Psoas muscle (tissue), 8 donors: ENCODE measurements around the gene KRTAP10-6. TPM values are rescaled to one million over a fixed set of nuclear protein-coding genes. Genes with fewer than 3 reads are reported as not detected.
"Not testable (repeated sequence)": the region's sequence is repeated elsewhere in the genome, so short reads cannot be mapped to it uniquely, and the experiment has no call there.

Experiments
- ATAC-seq, 4 donors: fragments of 200-7000 bp; cut with Tn5 transposase; one replicate each; pipeline ENCODE4 v1.9.1; 2020; ENCODE audit warnings: moderate library complexity in 3 of 4, mild to moderate bottlenecking in 2 of 4
- DNase-seq, 2 donors: peaks; one replicate each; pipeline ENCODE4 v3.0.0-alpha.2; 2020
- H3K27ac ChIP-seq: fragments of 200-600 bp; one replicate; pipeline ENCODE4 v1.8.0; 2022
- H3K27me3 ChIP-seq, 3 donors: fragments of 200-600 bp in 1 of 3; one replicate each; pipeline versions ENCODE4 v1.6.1 to v1.8.0; 2013 to 2022; ENCODE audit warnings: low read length in 2 of 3, mild to moderate bottlenecking in 2 of 3, moderate library complexity in 1 of 3; ENCODE audit not compliant: insufficient read depth in 3 of 3
- H3K36me3 ChIP-seq, 2 donors: fragments of 200-600 bp in 1 of 2; one replicate each; pipeline versions ENCODE4 v1.6.1 to v1.8.0; 2013 to 2022; ENCODE audit warnings: low read depth in 1 of 2, mild to moderate bottlenecking in 1 of 2, moderate library complexity in 1 of 2; ENCODE audit not compliant: insufficient read depth in 1 of 2
- H3K4me1 ChIP-seq: fragments of 200-600 bp; one replicate; pipeline ENCODE4 v1.8.0; 2022
- H3K4me3 ChIP-seq: fragments of 200-600 bp; one replicate; pipeline ENCODE4 v1.8.0; 2022; ENCODE audit warnings: mild to moderate bottlenecking
- H3K9me3 ChIP-seq: fragments of 200-600 bp; one replicate; pipeline ENCODE4 v1.8.0; 2022
- CTCF ChIP-seq: fragments of 200-600 bp; IDR thresholded peaks from one replicate; pipeline ENCODE4 v1.8.0; 2022; ENCODE audit warnings: antibody characterized with exemption
- WGBS, 3 donors: extraction: QIAGEN DNeasy Blood & Tissue Kit; methylation state at CpG; one replicate each; pipeline versions ENCODE4 v1.1.6 to v1.1.7; 2013; 5-methylcytosine and 5-hydroxymethylcytosine counted together
- intact Hi-C, 2 donors: fragments of 100-400 bp; cut with DNase I; formaldehyde crosslinking; loops; one replicate each; pipeline versions ENCODE4 v1.11.0 to v1.14.2; 2022
- polyA plus RNA-seq, 3 donors: library from polyadenylated mRNA; stranded (reverse); fragments of 200-250 nt; gene quantifications; one replicate each; pipeline ENCODE4 v1.2.3, GENCODE V29; 2013
- total RNA-seq, 4 donors: library from RNA; stranded (reverse); fragmentation: NEBNext Ultra II Directional in 2 of 4; extraction: Animal tissue kit (Norgen Biotek cat#: 25700) in 2 of 4; gene quantifications; one replicate each; pipeline versions ENCODE4 v1.2.1 to v1.2.4, GENCODE V29; 2021 to 2023
- donor health status: healthy with polysubstance abuse.
- donor health status: DM: no; HTN: no; CAD: no; lungs with moderate emphysema.
- donor health status: Bipolar disorder and iron deficiency.
- donor health status: healthy.
- donor health status: DM: yes; HTN: yes; CAD: no.
- donor health status: DM: no; HTN: no; CAD: no.
- donor health status: DM: no; HTN: no; CAD: no.
- donor health status: DM: yes; HTN: yes; CAD: no.

Gene KRTAP10-6
- total and polyA plus RNA-seq, 7 donors = not detected

GRCh38 chr21:44552681-44553080, 39.6 kb downstream of the KRTAP10-6 start:
- no peak overlapping the region for H3K4me3 ChIP-seq
- no peaks in the 10 kb centered on the region for H3K9me3 ChIP-seq
- no peaks in the 10 kb centered on the region for H3K36me3 ChIP-seq
- no peak overlapping the region for H3K27ac ChIP-seq
- no peak for ATAC-seq
- no peak for DNase-seq
- H3K27me3 ChIP-seq = peaks cover 0 to 87% (median 16%) of the 10 kb centered on the region in 3 donors
- 64 to 76% (median 65%) methylated on average over 13 of the region's 13 CpGs for WGBS, 3 donors
- TF ChIP-seq CTCF = no peak
- no peaks in the 10 kb centered on the region for H3K4me1 ChIP-seq
- intact Hi-C loops = no loop called here

- no peaks in the 10 kb centered on the region for H3K36me3 ChIP-seq
- no peaks in the 10 kb centered on the region for H3K4me1 ChIP-seq
- WGBS, 3 donors = 74 to 93% (median 91%) methylated on average over 6 of the region's 6 CpGs
- no peak overlapping the region for H3K4me3 ChIP-seq
- no peaks in the 10 kb centered on the region for H3K9me3 ChIP-seq
- ATAC-seq (no peak), DNase-seq (no peak)
- TF ChIP-seq CTCF = no peak
- peaks cover 0 to 84% (median 12%) of the 10 kb centered on the region in 3 donors for H3K27me3 ChIP-seq
- intact Hi-C loops = no loop called here
- H3K27ac ChIP-seq = no peak overlapping the region
These were observed 40.2 kb downstream of the KRTAP10-6 start for GRCh38 chr21:44552136-44552535.

GRCh38 chr21:44551340-44551961, 40.9 kb downstream of the KRTAP10-6 start, which contains the start of gene KRTAP10-2:
Gene KRTAP10-2, minus strand, starts transcription at chr21:44551505. Its CDS starts 47 bp downstream, at chr21:44551458.
- Histone ChIP-seq H3K4me3 (no peak within 1 kb of the TSS), H3K36me3 (no peaks in the 10 kb centered on the region), H3K27me3 (peaks cover 0 to 77% (median 12%) of the 10 kb centered on the region in 3 donors), H3K27ac (no peak within 1 kb of the TSS), H3K9me3 (peaks cover 4% of the 10 kb centered on the region), H3K4me1 (no peaks in the 10 kb centered on the region)
- intact Hi-C loops = no loop called here
- DNase-seq = no peak
- no peak for ATAC-seq
- 44 to 51% (median 46%) methylated on average over 16 to 17 of the region's 17 CpGs for WGBS, 3 donors
- no peak for TF ChIP-seq CTCF

- no peak overlapping the region for H3K27ac ChIP-seq
- WGBS, 3 donors = 20 to 30% (median 21%) methylated on average over 10 of the region's 10 CpGs
- no peak for DNase-seq
- intact Hi-C loops = no loop called here
- no peak for TF ChIP-seq CTCF
- peaks cover 0 to 71% (median 12%) of the 10 kb centered on the region in 3 donors for H3K27me3 ChIP-seq
- no peaks in the 10 kb centered on the region for H3K4me1 ChIP-seq
- H3K36me3 ChIP-seq = no peaks in the 10 kb centered on the region
- peaks cover 4% of the 10 kb centered on the region for H3K9me3 ChIP-seq
- H3K4me3 ChIP-seq = no peak overlapping the region
- no peak for ATAC-seq
These were observed 41.5 kb downstream of the KRTAP10-6 start for GRCh38 chr21:44550807-44551206.

GRCh38 chr21:44550285-44550684, 42.0 kb downstream of the KRTAP10-6 start:
- H3K4me1 ChIP-seq, H3K36me3 ChIP-seq, intact Hi-C loops, H3K27ac ChIP-seq, H3K9me3 ChIP-seq, DNase-seq, H3K4me3 ChIP-seq, ATAC-seq: not testable (repeated sequence)
- 18 to 33% (median 25%) methylated on average over 12 to 17 of the region's 17 CpGs for WGBS, 3 donors
- H3K27me3 ChIP-seq = peaks cover 0 to 67% (median 12%) of the 10 kb centered on the region in 3 donors
